HepG2 (cell line): ENCODE data around the gene LEUTX. TPM values are rescaled to one million over a fixed set of nuclear protein-coding genes. Genes with fewer than 3 reads are reported as not detected.
"Not testable (repeated sequence)": the region's sequence is repeated elsewhere in the genome, so short reads cannot be mapped to it uniquely, and the experiment has no call there.

Experiments
- ATAC-seq: fragments of 200-7000 bp; cut with Tn5 transposase; 3 replicates; pipeline ENCODE4 v1.9.1; 2020; ENCODE audit warnings: mild to moderate bottlenecking, moderate library complexity
- BruUV-seq: library from RNA; stranded (reverse); fragments of 400-500 nt; replicated peaks from 2 replicates; lab custom pipeline; 2021; lab: Mats Ljungman, UMichigan
- CTCF ChIA-PET: fragments of 300-600 bp; formaldehyde crosslinking; extraction: SDS; loops from one replicate; lab custom pipeline; 2021; ENCODE audit warnings: low total read pairs, inconsistent platforms, low intra/inter-chr PET ratio; lab: Yijun Ruan, JAX
- POLR2A ChIA-PET: fragments of 350-600 bp; sonication (Branson Sonifier 250); formaldehyde crosslinking; loops from one replicate; lab custom pipeline; 2020; ENCODE audit warnings: antibody characterized with exemption, inconsistent platforms; lab: Yijun Ruan, JAX
- DNase-seq: peaks from one replicate; pipeline ENCODE4 v3.0.0-alpha.2; 2015; ENCODE audit warnings: low spot score
- FAIRE-seq: peaks from 3 replicates; lab custom pipeline; 2011; peaks lifted over from hg19 to GRCh38; lab: Jason Lieb, UNC
- H2AFZ ChIP-seq: one replicate; pipeline ENCODE4 v1.6.1; 2011; ENCODE audit warnings: low read length, inconsistent platforms
- H3K27ac ChIP-seq: fragments of 300-600 bp; 3 replicates; pipeline ENCODE4 v1.8.0; 2011; ENCODE audit warnings: mixed run types, mild to moderate bottlenecking, mixed read lengths, low read length, inconsistent platforms; ENCODE audit not compliant: insufficient read depth; ENCODE audit errors: extremely low read length
- H3K27me3 ChIP-seq, 2 experiments: fragments of 200-600 bp in 1 of 2; 2 replicates in 1 of 2; 3 replicates in 1 of 2; pipeline versions ENCODE4 v1.6.0 to v1.8.0; 2011; ENCODE audit warnings: low read length in 2 of 2, mild to moderate bottlenecking in 2 of 2, moderate library complexity in 2 of 2, inconsistent platforms in 1 of 2; ENCODE audit not compliant: insufficient read depth in 2 of 2, control insufficient read depth in 1 of 2
- H3K36me3 ChIP-seq, 2 experiments: fragments of 200-600 bp in 1 of 2; replicated peaks in 1 of 2; 2 replicates in 1 of 2; 3 replicates in 1 of 2; pipeline versions ENCODE4 v1.5.1 to v1.8.0; 2011; ENCODE audit warnings: low read length in 2 of 2, inconsistent platforms in 1 of 2; ENCODE audit not compliant: insufficient read depth in 2 of 2, control insufficient read depth in 1 of 2
- H3K4me1 ChIP-seq: 2 replicates; pipeline ENCODE4 v1.5.1; 2012; ENCODE audit warnings: low read length, inconsistent platforms; ENCODE audit not compliant: insufficient read depth
- H3K4me2 ChIP-seq: 2 replicates; pipeline ENCODE4 v1.6.0; 2011; ENCODE audit warnings: low read depth, low read length, inconsistent platforms
- H3K4me3 ChIP-seq, 3 experiments: fragments of 200-600 bp in 1 of 3; sonication (generic), shearing (Covaris generic) in 1 of 3; replicated peaks in 1 of 3; 2 replicates each; pipeline ENCODE4 v1.5.1; 2011 to 2016; ENCODE audit warnings: low read length in 3 of 3, inconsistent platforms in 2 of 3, low read depth in 2 of 3, mild to moderate bottlenecking in 2 of 3, control low read depth in 1 of 3, mixed read lengths in 1 of 3; ENCODE audit not compliant: insufficient read depth in 1 of 3
- H3K79me2 ChIP-seq: one replicate; pipeline ENCODE4 v1.6.1; 2011; ENCODE audit warnings: low read length, inconsistent platforms; ENCODE audit not compliant: insufficient read depth
- H3K9ac ChIP-seq: 2 replicates; pipeline ENCODE4 v1.6.0; 2011; ENCODE audit warnings: mild to moderate bottlenecking, low read depth, low read length, inconsistent platforms; ENCODE audit not compliant: insufficient read depth
- H3K9me3 ChIP-seq: 2 replicates; pipeline ENCODE4 v1.5.1; 2012; ENCODE audit warnings: mild to moderate bottlenecking, low read length
- H4K20me1 ChIP-seq: 2 replicates; pipeline ENCODE4 v1.6.0; 2011; ENCODE audit warnings: inconsistent platforms, mild to moderate bottlenecking, low read length, moderate library complexity; ENCODE audit not compliant: insufficient read depth
- BRD4 ChIP-seq: sonication (generic); formaldehyde crosslinking; IDR thresholded peaks from 2 replicates; pipeline ENCODE4 v1.4.0; 2020; ENCODE audit warnings: missing genetic modification reagents
- SALL2 ChIP-seq: sonication (generic); formaldehyde crosslinking; IDR thresholded peaks from 2 replicates; pipeline ENCODE4 v1.8.1; 2023; ENCODE audit warnings: mild to moderate bottlenecking, missing genetic modification reagents, inconsistent platforms
- SYNCRIP ChIP-seq: fragments of 200-400 bp; formaldehyde crosslinking; IDR thresholded peaks from 2 replicates; pipeline ENCODE4 v1.6.1; 2018; ENCODE audit warnings: mild to moderate bottlenecking, low read depth, low read length; ENCODE audit not compliant: insufficient read depth
- TAF15 ChIP-seq: fragments of 200-400 bp; formaldehyde crosslinking; IDR thresholded peaks from one replicate; pipeline ENCODE4 v1.6.1; 2018; ENCODE audit warnings: mild to moderate bottlenecking, low read depth, low read length; ENCODE audit not compliant: poor library complexity, severe bottlenecking
- TCF12 ChIP-seq, 2 experiments: fragments of 450-650 bp in 1 of 2; sonication (generic) in 1 of 2; formaldehyde crosslinking in 1 of 2; IDR thresholded peaks; 2 replicates each; pipeline versions ENCODE4 v1.6.1 to v1.8.0; 2017 to 2022; ENCODE audit warnings: antibody characterized with exemption in 1 of 2, mild to moderate bottlenecking in 1 of 2, missing genetic modification reagents in 1 of 2, moderate library complexity in 1 of 2
- ZNF780A ChIP-seq: sonication (generic); formaldehyde crosslinking; IDR thresholded peaks from 2 replicates; pipeline ENCODE4 v1.8.0; 2022; ENCODE audit warnings: mild to moderate bottlenecking, missing genetic modification reagents, moderate library complexity
- WGBS: methylation state at CpG from one replicate; pipeline ENCODE4 v1.1.6; 2017; ENCODE audit warnings: low lambda C conversion rate; 5-methylcytosine and 5-hydroxymethylcytosine counted together
- in situ Hi-C: cut with HindIII; loops from 2 replicates; pipeline ENCODE4 v1.10.0; 2017; ENCODE audit warnings: low pct_unique_long_range_greater_than_20kb; ENCODE audit not compliant: extremely low pct_ligation_motif_present
- intact Hi-C: fragments of 100-400 bp; cut with micrococcal nuclease; formaldehyde crosslinking; loops from one replicate; pipeline ENCODE4 v1.10.0; 2022; ENCODE audit not compliant: unreplicated experiment
- polyA plus RNA-seq, 8 experiments: library from polyadenylated mRNA; depleted of rRNA in 3 of 8; stranded (reverse) in 7 of 8; unstranded in 1 of 8; fragments of >200 nt; fragmentation: Illumina TruSeq in 4 of 8; extraction: Trizol in 4 of 8; gene quantifications; 2 replicates each; pipeline versions ENCODE4 v1.2.1 to v1.2.3, GENCODE V29; 2011 to 2016; ENCODE audit warnings: low read depth in 4 of 8, missing spikeins in 1 of 8, mixed read lengths in 1 of 8; ENCODE audit not compliant: insufficient read depth in 1 of 8
- total RNA-seq, 5 experiments: library from RNA; depleted of rRNA; stranded (reverse); fragments of >200 nt; fragmentation: Illumina TruSeq; extraction: Trizol; gene quantifications; 2 replicates each; pipeline ENCODE4 v1.2.3, GENCODE V29; 2016; ENCODE audit warnings: low read depth in 1 of 5
- TF ChIP-seq, protein P1 (sequence below): sonication (generic); formaldehyde crosslinking; IDR thresholded peaks from 2 replicates; pipeline ENCODE4 v1.4.0; 2020; ENCODE audit warnings: mild to moderate bottlenecking, missing genetic modification reagents
- TF ChIP-seq, protein P2 (sequence below): sonication (generic); formaldehyde crosslinking; IDR thresholded peaks from 2 replicates; pipeline ENCODE4 v1.5.0; 2020; ENCODE audit warnings: mild to moderate bottlenecking, missing genetic modification reagents
- TF ChIP-seq, protein P3 (sequence below): sonication (generic); formaldehyde crosslinking; IDR thresholded peaks from 2 replicates; pipeline ENCODE4 v1.8.0; 2022; ENCODE audit warnings: missing genetic modification reagents, mild to moderate bottlenecking, borderline replicate concordance

LEUTX gene
- total and polyA plus RNA-seq, 2 of the 13 experiments (the other 11 are each of a cell fraction or from before 2014, with no cell fraction given), result not detected

DNA sequence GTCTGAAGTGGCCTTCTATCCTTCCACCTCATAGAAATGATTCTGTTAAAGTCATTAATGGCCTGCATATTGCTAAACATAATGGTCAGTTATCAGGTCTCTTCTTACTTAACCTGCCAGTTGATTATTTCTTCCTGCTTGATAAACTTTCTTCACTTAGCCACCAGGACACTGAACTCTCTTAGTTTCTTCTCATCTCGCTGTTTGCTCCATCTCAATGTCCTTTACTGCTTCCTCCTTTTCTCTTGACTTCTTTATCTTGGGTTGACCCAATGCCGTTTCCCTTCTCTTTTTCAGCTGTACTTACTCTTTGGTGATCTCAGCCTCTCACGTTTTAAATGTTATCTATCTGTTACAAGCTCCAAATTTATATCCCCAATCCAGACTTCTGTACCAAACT is 23.7 kb upstream of the LEUTX start (continued):
- TF ChIP-seq, protein P1, sequence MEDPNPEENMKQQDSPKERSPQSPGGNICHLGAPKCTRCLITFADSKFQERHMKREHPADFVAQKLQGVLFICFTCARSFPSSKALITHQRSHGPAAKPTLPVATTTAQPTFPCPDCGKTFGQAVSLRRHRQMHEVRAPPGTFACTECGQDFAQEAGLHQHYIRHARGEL (CRISPR knock-in tag), result no peak
- TF ChIP-seq, protein P2, sequence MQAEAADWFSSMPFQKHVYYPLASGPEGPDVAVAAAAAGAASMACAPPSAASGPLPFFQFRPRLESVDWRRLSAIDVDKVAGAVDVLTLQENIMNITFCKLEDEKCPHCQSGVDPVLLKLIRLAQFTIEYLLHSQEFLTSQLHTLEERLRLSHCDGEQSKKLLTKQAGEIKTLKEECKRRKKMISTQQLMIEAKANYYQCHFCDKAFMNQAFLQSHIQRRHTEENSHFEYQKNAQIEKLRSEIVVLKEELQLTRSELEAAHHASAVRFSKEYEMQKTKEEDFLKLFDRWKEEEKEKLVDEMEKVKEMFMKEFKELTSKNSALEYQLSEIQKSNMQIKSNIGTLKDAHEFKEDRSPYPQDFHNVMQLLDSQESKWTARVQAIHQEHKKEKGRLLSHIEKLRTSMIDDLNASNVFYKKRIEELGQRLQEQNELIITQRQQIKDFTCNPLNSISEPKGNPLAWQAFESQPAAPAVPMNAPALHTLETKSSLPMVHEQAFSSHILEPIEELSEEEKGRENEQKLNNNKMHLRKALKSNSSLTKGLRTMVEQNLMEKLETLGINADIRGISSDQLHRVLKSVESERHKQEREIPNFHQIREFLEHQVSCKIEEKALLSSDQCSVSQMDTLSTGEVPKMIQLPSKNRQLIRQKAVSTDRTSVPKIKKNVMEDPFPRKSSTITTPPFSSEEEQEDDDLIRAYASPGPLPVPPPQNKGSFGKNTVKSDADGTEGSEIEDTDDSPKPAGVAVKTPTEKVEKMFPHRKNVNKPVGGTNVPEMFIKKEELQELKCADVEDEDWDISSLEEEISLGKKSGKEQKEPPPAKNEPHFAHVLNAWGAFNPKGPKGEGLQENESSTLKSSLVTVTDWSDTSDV (CRISPR knock-in tag), result no peak
- TF ChIP-seq, protein P3, sequence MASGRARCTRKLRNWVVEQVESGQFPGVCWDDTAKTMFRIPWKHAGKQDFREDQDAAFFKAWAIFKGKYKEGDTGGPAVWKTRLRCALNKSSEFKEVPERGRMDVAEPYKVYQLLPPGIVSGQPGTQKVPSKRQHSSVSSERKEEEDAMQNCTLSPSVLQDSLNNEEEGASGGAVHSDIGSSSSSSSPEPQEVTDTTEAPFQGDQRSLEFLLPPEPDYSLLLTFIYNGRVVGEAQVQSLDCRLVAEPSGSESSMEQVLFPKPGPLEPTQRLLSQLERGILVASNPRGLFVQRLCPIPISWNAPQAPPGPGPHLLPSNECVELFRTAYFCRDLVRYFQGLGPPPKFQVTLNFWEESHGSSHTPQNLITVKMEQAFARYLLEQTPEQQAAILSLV (CRISPR knock-in tag), result no peak
- no peak for TF ChIP-seq TCF12 (IDR thresholded peaks at IDR 0.05)
- TF ChIP-seq TCF12 (CRISPR knock-in tag; IDR thresholded peaks at IDR 0.05), result no peak
- no peak for TF ChIP-seq SYNCRIP
- no peak for TF ChIP-seq SALL2

DNA sequence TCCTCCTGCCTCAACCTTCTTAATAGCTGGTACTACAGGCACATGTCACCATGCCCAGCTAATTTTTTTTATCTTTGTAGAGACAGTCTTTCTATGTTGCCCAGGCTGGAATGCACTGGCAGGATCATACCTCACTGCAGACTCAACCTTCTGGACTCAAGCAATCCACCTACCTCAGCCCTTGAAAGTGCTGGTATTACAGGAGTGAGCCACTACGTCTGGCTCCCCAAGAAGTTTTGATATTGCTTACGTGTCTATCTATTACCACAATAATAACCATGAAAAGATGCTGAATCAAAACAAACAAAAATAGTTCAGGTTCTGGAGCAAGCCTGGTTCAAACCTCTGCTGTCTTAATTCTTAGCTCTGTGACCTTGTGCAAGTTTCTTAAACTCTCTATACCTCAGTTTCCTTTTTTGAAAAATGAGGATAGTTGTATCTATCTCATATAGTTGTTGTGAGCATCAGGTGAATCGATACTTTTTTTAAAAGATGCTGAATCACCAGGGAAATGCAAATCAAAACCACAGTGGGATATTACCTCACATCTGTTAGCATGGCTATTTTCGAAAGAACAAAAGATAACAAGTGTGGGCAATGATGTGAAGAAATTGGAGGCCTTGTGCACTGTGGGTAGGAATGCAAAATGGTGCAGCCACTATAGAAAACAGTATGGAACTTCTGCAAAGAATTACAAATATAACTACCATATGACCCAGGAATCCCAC is 19.0 kb upstream of the LEUTX start:
- in situ Hi-C loops, result no loop called here
- Histone ChIP-seq H3K4me2 (no peak overlapping the region), H3K9me3 (no peaks in the 10 kb centered on the region), H3K27me3 (peaks cover 1 to 9% of the 10 kb centered on the region in 2 experiments; a peak in 3 of 5 replicates), H3K27ac (no peak overlapping the region), H2AFZ (no peak overlapping the region), H3K4me3 (no peak overlapping the region), H3K79me2 (no peaks in the 10 kb centered on the region), H3K36me3 (no peaks in the 10 kb centered on the region), H3K9ac (no peak overlapping the region), H4K20me1 (no peaks in the 10 kb centered on the region), H3K4me1 (no peaks in the 10 kb centered on the region)
- FAIRE-seq (no peak), ATAC-seq (no peak), DNase-seq (no peak)
- ChIA-PET CTCF (no interaction called here), POLR2A (no interaction called here)
- no TSS peak for BruUV-seq
- 2% methylated on average over 4 of the region's 4 CpGs for WGBS
- intact Hi-C loops, result no loop called here
- TF ChIP-seq ZNF780A (CRISPR knock-in tag), result no peak
- no peak for TF ChIP-seq TAF15
- no peak for TF ChIP-seq BRD4 (CRISPR knock-in tag)

DNA sequence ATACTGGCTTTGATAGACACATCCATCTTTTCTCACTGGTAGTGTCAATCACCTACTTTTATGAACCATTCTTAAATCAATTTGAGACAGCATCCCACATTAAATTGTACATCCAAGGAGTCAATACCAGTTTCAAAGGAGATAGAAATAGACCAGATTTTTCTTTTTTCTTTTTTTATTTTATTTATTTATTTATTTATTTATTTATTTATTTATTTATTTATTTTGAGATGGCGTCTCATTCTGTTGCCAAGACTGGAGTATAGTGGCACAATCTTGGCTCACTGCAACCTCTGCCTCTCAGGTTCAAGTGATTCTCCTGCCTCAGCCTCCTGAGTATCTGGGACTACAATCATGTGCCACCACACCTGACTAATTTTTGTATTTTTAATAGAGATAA is 16.8 kb upstream of the LEUTX start:
- H3K4me3 ChIP-seq, H3K27ac ChIP-seq, H3K9me3 ChIP-seq, intact Hi-C loops, H3K4me1 ChIP-seq, H3K9ac ChIP-seq, H3K27me3 ChIP-seq, H3K79me2 ChIP-seq, DNase-seq, H3K36me3 ChIP-seq, ATAC-seq, in situ Hi-C loops, FAIRE-seq, CTCF ChIA-PET, H2AFZ ChIP-seq, POLR2A ChIA-PET, H4K20me1 ChIP-seq, H3K4me2 ChIP-seq, BruUV-seq: not testable (repeated sequence)
- 6% methylated on average over 1 of the region's 1 CpG for WGBS
